ENCODE measurements around the gene CAPN11. TPM values are rescaled to one million over a fixed set of nuclear protein-coding genes. Genes with fewer than 3 reads are reported as not detected.

Gene CAPN11
- total and polyA plus RNA-seq, 2 of the 4 experiments (the other 2 are of a cell fraction) = not detected

- H3K9me1 ChIP-seq (ENCODE audit: insufficient read depth, low read length) = peaks cover 48% of the 10 kb centered on the region
- peaks cover 18% of the 10 kb centered on the region for H3K36me3 ChIP-seq (ENCODE audit: control insufficient read depth, insufficient read depth, low read length)
- ChIA-PET POLR2A (ENCODE audit: unreplicated experiment) (no interaction called here), CTCF (interaction anchor here (0.6 to 1.5 kb wide), 6 partner anchors 16 to 162 kb away, joined by 3 to 5 read pairs (median 3); no protein-coding TSS in a partner anchor)
- dilution Hi-C loops (cut with HindIII; ENCODE audit: low sequenced_read_pairs, unreplicated experiment) = no loop called here
- H3K4me3 ChIP-seq (ENCODE audit: insufficient read depth, low read depth, low read length) = peak overlapping the region; percentile 14; the same call in 1 of the 2 replicates
- H3K4me2 ChIP-seq (ENCODE audit: low read depth, low read length) = peak overlapping the region; percentile 88
- peak overlapping the region; percentile 87 for H3K23ac ChIP-seq (ENCODE audit: low read depth, low read length)
- BruUV-seq (replicated peaks) = no TSS peak
- peak overlapping the region; percentile 78 for H4K91ac ChIP-seq (ENCODE audit: insufficient read depth, low read depth, low read length)
- peak overlapping the region; percentile 92 for H3K4ac ChIP-seq (ENCODE audit: low read depth, low read length)
- DNase-seq (peak; percentile 93), ATAC-seq (ENCODE audit: low read depth) (peak; percentile 84)
- peak overlapping the region; percentile 10; the same call in 2 of the 3 replicates for H2BK15ac ChIP-seq (ENCODE audit: low read depth, low read length)
- peak overlapping the region; percentile 89 for H3K18ac ChIP-seq (ENCODE audit: low read depth, low read length)
- H4K5ac ChIP-seq (ENCODE audit: low read depth, low read length) = peak overlapping the region; percentile 89
- H2AFZ ChIP-seq (replicated peaks; ENCODE audit: low read length, poor library complexity) = no peak overlapping the region
- H2AK9ac ChIP-seq (replicated peaks; ENCODE audit: low read depth, low read length, poor library complexity) = peak overlapping the region; percentile 94
- no peaks in the 10 kb centered on the region for H3K9me3 ChIP-seq (ENCODE audit: control insufficient read depth, insufficient read depth, low read length)
- intact Hi-C loops (cut with micrococcal nuclease) = no loop called here
- peak overlapping the region; percentile 63 for H3K56ac ChIP-seq (ENCODE audit: extremely low read depth, insufficient read depth, low read length)
- peak overlapping the region; percentile 89 for H3K27ac ChIP-seq (ENCODE audit: insufficient read depth, low read length)
- H2AK5ac ChIP-seq (ENCODE audit: low read depth, low read length) = peak overlapping the region; percentile 92
- peak overlapping the region; percentile 96 for H2BK20ac ChIP-seq (ENCODE audit: low read depth, low read length)
- peak overlapping the region; percentile 97 for H2BK5ac ChIP-seq (ENCODE audit: low read depth, low read length, poor library complexity, severe bottlenecking)
- peaks cover 46 to 86% of the 10 kb centered on the region in 2 experiments for H3K79me1 ChIP-seq (ENCODE audit: low read depth in 1 of 2, low read length in 2 of 2)
- peak overlapping the region; percentile 85 for H3K14ac ChIP-seq (replicated peaks; ENCODE audit: low read depth, low read length)
- H4K8ac ChIP-seq (ENCODE audit: low read depth in 2 of 2, low read length in 2 of 2) = peak overlapping the region; percentile 52 to 85; a peak in 3 of 4 replicates
- in situ Hi-C loops (cut with MboI; ENCODE audit: low sequenced_read_pairs) = no loop called here
- H3K27me3 ChIP-seq (ENCODE audit: control insufficient read depth, insufficient read depth, low read length) = no peaks in the 10 kb centered on the region
- peaks cover 39% of the 10 kb centered on the region for H3K4me1 ChIP-seq (ENCODE audit: control insufficient read depth, insufficient read depth, low read length)
- H2BK120ac ChIP-seq (ENCODE audit: low read depth, low read length) = peak overlapping the region; percentile 92
- H4K20me1 ChIP-seq (ENCODE audit: insufficient read depth, low read length) = peaks cover 47% of the 10 kb centered on the region
- H3K9ac ChIP-seq (ENCODE audit: low read depth, low read length) = peak overlapping the region; percentile 41
- WGBS, 2 experiments (ENCODE audit: extremely low coverage in 2 of 2, insufficient read length in 1 of 2) = 0% methylated on average over 1 of the region's 4 CpGs; no CpG with 5 or more reads in 1 of the 2 experiments
- no peak for TF ChIP-seq RCOR1 (IDR thresholded peaks at IDR 0.05; ENCODE audit: insufficient replicate concordance, low read length)
- 0 out of 2 replicates have a peak, but pooled peaks have one; percentile 20 for TF ChIP-seq MAZ (IDR thresholded peaks at IDR 0.05; ENCODE audit: borderline replicate concordance, low read depth, low read length)
- TF ChIP-seq CTCF (conservative IDR thresholded peaks at IDR 0.05; ENCODE audit: low read depth, low read length) = no peak
- TF ChIP-seq, protein P1, sequence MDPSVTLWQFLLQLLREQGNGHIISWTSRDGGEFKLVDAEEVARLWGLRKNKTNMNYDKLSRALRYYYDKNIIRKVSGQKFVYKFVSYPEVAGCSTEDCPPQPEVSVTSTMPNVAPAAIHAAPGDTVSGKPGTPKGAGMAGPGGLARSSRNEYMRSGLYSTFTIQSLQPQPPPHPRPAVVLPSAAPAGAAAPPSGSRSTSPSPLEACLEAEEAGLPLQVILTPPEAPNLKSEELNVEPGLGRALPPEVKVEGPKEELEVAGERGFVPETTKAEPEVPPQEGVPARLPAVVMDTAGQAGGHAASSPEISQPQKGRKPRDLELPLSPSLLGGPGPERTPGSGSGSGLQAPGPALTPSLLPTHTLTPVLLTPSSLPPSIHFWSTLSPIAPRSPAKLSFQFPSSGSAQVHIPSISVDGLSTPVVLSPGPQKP (IDR thresholded peaks at IDR 0.05; ENCODE audit: borderline replicate concordance, low read depth, low read length) = no peak
- peak; percentile 88 for TF ChIP-seq NFE2L2 (IDR thresholded peaks at IDR 0.05; ENCODE audit: low read depth, low read length)
- no peak for TF ChIP-seq POLR2A (IDR thresholded peaks at IDR 0.05; ENCODE audit: low read depth, low read length)
- TF ChIP-seq, protein P2, sequence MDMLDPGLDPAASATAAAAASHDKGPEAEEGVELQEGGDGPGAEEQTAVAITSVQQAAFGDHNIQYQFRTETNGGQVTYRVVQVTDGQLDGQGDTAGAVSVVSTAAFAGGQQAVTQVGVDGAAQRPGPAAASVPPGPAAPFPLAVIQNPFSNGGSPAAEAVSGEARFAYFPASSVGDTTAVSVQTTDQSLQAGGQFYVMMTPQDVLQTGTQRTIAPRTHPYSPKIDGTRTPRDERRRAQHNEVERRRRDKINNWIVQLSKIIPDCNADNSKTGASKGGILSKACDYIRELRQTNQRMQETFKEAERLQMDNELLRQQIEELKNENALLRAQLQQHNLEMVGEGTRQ (IDR thresholded peaks at IDR 0.05; ENCODE audit: low read depth, low read length) = no peak
- peak; percentile 85 for TF ChIP-seq MAFK (IDR thresholded peaks at IDR 0.05; ENCODE audit: low read depth, low read length)
- no peak for TF ChIP-seq CHD1 (IDR thresholded peaks at IDR 0.05; ENCODE audit: low read depth, low read length)
- peak; percentile 30; the same call in 1 of the 2 replicates for TF ChIP-seq BHLHE40 (IDR thresholded peaks at IDR 0.05; ENCODE audit: low read depth, low read length)
- no peak for TF ChIP-seq RFX5 (IDR thresholded peaks at IDR 0.05; ENCODE audit: low read depth, low read length)
- TF ChIP-seq FOS (IDR thresholded peaks at IDR 0.05; ENCODE audit: low read depth, low read length) = no peak
- no peak for TF ChIP-seq RAD21 (IDR thresholded peaks at IDR 0.05; ENCODE audit: low read length)
- TF ChIP-seq SMC3 (IDR thresholded peaks at IDR 0.05; ENCODE audit: low read depth, low read length) = no peak
Observed at GRCh38 chr6:44116641-44117382, 41.8 kb upstream of the CAPN11 start.
